ENCODE data around the gene SOCS3. TPM values are rescaled to one million over a fixed set of nuclear protein-coding genes. Genes with fewer than 3 reads are reported as not detected.
A peak's percentile ranks its signal among the peaks of the same experiment; 100 is the strongest.

The SOCS3 gene
- total and polyA plus RNA-seq, 4 donors: 65.8 to 545 (median 113) TPM

DNA sequence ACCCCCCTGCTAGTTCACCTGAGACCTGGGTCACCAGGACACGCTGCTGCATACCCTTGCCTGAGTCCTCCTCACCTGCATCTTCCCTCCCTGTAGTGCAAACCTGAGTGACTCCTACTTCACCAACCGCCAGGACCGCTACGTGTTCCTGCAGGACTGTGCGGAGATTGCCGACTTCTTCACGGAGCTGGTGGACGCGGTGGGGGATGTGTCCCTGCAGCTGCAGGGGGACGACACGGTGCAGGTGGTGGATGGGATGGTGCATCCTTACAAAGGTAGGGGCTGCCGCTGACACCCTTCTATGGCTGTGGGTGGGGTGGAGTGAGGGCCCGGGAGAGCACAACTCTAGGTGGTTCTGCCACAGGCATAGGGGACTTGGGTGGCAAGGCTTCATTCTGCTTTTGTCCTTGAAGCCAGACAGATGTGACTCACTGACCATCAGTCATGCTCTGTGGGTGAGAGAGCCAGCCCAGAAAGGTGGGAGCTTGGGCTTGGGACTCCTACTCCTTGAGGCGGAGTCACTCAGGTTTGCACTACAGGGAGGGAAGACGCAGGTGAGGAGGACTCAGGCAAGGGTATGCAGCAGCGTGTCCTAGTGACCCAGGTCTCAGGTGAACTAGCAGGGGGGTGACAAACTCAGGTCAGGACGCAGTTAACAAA is 40.8 kb upstream of the SOCS3 start:
- Histone ChIP-seq H3K36me3 (ENCODE audit: control insufficient read depth in 4 of 4, insufficient read depth in 4 of 4, low read length in 4 of 4) (peaks cover 17 to 73% (median 46%) of the 10 kb centered on the region in 4 donors), H3K9ac (ENCODE audit: insufficient read depth in 1 of 2, low read length in 2 of 2) (no peak overlapping the region)

DNA sequence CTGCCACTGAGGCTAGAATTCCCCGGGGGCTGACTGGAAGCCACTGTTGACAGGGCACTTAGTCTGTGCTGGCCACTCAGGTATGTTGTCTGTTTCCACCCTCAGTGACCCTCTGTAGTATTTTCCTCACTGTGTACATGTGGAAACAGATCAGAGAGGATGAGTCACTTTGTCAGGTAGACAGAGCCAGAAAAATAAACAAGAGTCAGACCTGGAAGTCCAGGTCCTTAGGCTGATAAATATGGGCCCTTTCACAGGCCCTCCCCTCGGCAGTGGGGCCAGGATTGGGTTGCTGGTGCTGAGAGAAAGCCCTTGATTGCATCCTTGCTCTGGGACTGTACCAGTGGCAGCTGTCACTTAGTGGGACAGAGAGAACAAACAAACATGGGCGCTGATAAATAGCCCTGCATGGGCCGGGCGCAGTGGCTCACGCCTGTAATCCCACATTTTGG is 39.8 kb upstream of the SOCS3 start:
- WGBS, 2 donors: 78 to 94% methylated on average over 6 of the region's 6 CpGs
- H3K36me3 ChIP-seq (ENCODE audit: control insufficient read depth in 4 of 4, insufficient read depth in 4 of 4, low read length in 4 of 4): peaks cover 17 to 77% (median 43%) of the 10 kb centered on the region in 4 donors

More for the DNA sequence above, 40.8 kb upstream of the SOCS3 start:
- Histone ChIP-seq H3K27me3 (ENCODE audit: control insufficient read depth in 3 of 3, insufficient read depth in 3 of 3, low read length in 2 of 3) (no peaks in the 10 kb centered on the region), H3K4me1 (ENCODE audit: control insufficient read depth in 5 of 5, insufficient read depth in 5 of 5, low read length in 5 of 5) (peaks cover 0 to 16% (median 0%) of the 10 kb centered on the region in 5 donors), H3K9me3 (ENCODE audit: control insufficient read depth in 4 of 4, insufficient read depth in 3 of 4, low read length in 3 of 4) (no peaks in the 10 kb centered on the region), H3K27ac (ENCODE audit: low read depth in 1 of 2, low read length in 1 of 2) (no peak overlapping the region), H3K4me3 (no peak overlapping the region)
- ATAC-seq (ENCODE audit: insufficient read depth, low FRiP score) (no peak), DNase-seq (no peak)
- WGBS, 2 donors: 90 to 92% methylated on average over 17 of the region's 17 CpGs
- no peak for TF ChIP-seq CTCF (IDR thresholded peaks at IDR 0.05; ENCODE audit: control extremely low read depth, extremely low read depth)

GRCh38 chr17:78399028-78399692 is 39.3 kb upstream of the SOCS3 start:
- Histone ChIP-seq H3K36me3 (ENCODE audit: control insufficient read depth in 4 of 4, insufficient read depth in 4 of 4, low read length in 4 of 4) (peaks cover 15 to 76% (median 42%) of the 10 kb centered on the region in 4 donors), H3K27ac (ENCODE audit: low read depth in 1 of 2, low read length in 1 of 2) (peak overlapping the region in 1 of 2 donors; percentile 77), H3K4me1 (ENCODE audit: control insufficient read depth in 5 of 5, insufficient read depth in 5 of 5, low read length in 5 of 5) (peaks cover 0 to 17% (median 0%) of the 10 kb centered on the region in 5 donors), H3K9ac (ENCODE audit: insufficient read depth in 1 of 2, low read length in 2 of 2) (no peak overlapping the region), H3K4me3 (no peak overlapping the region), H3K9me3 (ENCODE audit: control insufficient read depth in 4 of 4, insufficient read depth in 3 of 4, low read length in 3 of 4) (no peaks in the 10 kb centered on the region), H3K27me3 (ENCODE audit: control insufficient read depth in 3 of 3, insufficient read depth in 3 of 3, low read length in 2 of 3) (no peaks in the 10 kb centered on the region)
- ATAC-seq (ENCODE audit: insufficient read depth, low FRiP score): no peak
- no peak for TF ChIP-seq CTCF (IDR thresholded peaks at IDR 0.05; ENCODE audit: control extremely low read depth, extremely low read depth)
- WGBS, 2 donors: 86 to 97% methylated on average over 28 of the region's 28 CpGs
- no peak for DNase-seq

More for the DNA sequence above, 39.8 kb upstream of the SOCS3 start:
- DNase-seq (no peak), ATAC-seq (ENCODE audit: insufficient read depth, low FRiP score) (no peak)
- H3K4me3 ChIP-seq: no peak overlapping the region
- H3K4me1 ChIP-seq (ENCODE audit: control insufficient read depth in 5 of 5, insufficient read depth in 5 of 5, low read length in 5 of 5): peaks cover 0 to 17% (median 0%) of the 10 kb centered on the region in 5 donors
- TF ChIP-seq CTCF (IDR thresholded peaks at IDR 0.05; ENCODE audit: control extremely low read depth, extremely low read depth): no peak
- no peaks in the 10 kb centered on the region for H3K9me3 ChIP-seq (ENCODE audit: control insufficient read depth in 4 of 4, insufficient read depth in 3 of 4, low read length in 3 of 4)
- no peak overlapping the region for H3K27ac ChIP-seq (ENCODE audit: low read depth in 1 of 2, low read length in 1 of 2)
- no peaks in the 10 kb centered on the region for H3K27me3 ChIP-seq (ENCODE audit: control insufficient read depth in 3 of 3, insufficient read depth in 3 of 3, low read length in 2 of 3)
- no peak overlapping the region for H3K9ac ChIP-seq (ENCODE audit: insufficient read depth in 1 of 2, low read length in 2 of 2)

All from lung (tissue), 12 donors.